Measurements from ENCODE around the gene ARF3.

DNA sequence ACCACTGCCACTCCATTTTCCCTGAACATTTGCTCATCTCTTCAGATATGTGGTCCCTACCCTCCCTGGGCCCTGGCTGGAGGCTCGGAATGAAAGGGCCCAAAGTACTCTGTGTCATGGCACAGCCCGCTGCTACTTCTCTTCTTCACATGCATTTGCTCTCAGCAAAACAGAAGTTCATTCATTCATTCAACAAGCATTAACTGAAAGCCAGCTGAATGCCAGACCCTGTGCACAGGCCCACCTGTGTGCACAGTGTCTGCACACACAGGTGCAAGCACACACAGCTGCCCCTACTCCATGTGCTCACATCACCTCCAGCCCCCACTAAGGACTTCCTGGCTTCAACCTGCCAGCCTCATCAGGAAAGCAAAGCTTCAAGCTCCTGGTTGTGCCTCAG lies 28.6 kb upstream of the ARF3 start:
- TF ChIP-seq CTCF (conservative IDR thresholded peaks at IDR 0.05 in 1 of 2, IDR thresholded peaks at IDR 0.05 in 1 of 2; ENCODE audit: low read depth in 1 of 2, low read length in 2 of 2) (no peak), EZH2 (IDR thresholded peaks at IDR 0.05; ENCODE audit: low read length, missing control alignments) (no peak)
